ENCODE data around the gene SLC44A3.
"Not testable (repeated sequence)": the region's sequence is repeated elsewhere in the genome, so short reads cannot be mapped to it uniquely, and the experiment has no call there.

SLC44A3 gene

DNA sequence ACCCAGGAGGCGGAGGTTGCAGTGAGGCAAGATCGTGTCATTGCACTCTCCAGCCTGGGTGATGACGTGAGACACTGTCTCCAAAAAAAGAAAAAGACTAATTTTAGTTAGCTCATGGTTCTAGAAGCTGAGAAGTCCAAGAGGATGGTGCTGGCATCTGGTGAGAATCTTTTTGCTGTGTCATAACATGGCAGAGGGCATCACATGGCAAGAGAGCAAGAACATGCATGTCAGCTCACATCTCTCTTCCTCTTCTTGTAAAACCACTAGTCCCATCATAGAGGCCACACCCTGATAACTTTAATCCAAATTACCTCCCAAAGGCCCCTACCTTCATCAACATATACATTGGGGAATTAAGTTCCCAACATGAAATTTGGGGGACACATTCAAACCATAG, 120.6 kb downstream of the SLC44A3 start:
- DNase-seq, result no peak

- not testable (repeated sequence) for DNase-seq
Measured at GRCh38 chr1:94941480-94941879, 121.3 kb downstream of the SLC44A3 start.

GRCh38 chr1:94942171-94943128, 122.3 kb downstream of the SLC44A3 start:
- DNase-seq, result no peak
